Measurements from ENCODE around the gene LIPE. TPM values are rescaled to one million over a fixed set of nuclear protein-coding genes. Genes with fewer than 3 reads are reported as not detected.

LIPE gene
- total RNA-seq, 1 experiment from 2014 or later, result 21.7 TPM

DNA sequence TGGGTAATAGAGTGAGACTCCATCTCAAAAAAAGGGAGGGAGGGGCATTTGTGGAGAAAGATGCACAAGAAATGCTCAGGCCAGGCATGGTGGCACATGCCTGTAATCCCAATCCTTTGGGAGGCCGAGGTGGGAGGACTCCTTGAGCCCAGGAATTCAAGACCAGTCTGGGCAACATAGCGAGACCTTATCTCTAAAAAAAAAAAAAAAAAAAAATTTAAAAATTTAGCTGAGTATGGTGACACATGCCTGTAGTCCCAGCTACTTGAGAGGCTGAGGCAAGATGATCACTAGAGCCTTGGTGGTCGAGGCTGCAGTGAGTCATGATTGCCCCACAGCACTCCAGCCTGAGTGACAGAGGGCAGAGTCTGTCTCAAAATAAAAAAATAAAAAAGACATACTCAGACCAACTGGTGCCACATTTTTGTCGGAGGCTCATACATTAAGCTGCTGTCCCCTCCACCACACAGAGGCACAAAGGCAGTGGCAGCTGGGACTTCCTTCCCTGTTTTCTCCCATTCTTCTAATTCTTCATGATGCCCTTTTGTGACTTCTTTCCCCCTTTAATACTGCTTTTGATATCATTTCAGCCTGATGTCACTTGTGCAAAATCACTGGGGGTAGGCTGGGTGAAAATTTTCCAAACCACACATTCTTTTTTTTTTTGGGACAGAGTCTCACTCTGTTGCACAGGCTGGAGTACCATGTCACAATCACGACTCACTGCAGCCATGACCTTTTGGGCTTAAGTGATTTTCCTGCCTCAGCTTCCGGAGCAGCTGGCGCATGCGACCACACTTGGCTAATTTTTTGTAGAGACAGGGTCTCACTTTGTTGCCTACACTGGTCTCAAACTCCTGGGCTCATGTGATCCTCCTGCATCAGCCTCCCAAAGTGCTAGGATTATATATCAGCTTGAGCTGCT is 42.4 kb upstream of the LIPE start:
- intact Hi-C loops (cut with micrococcal nuclease; ENCODE audit: unreplicated experiment), result loop anchor here (2.0 kb wide), 1 partner anchor 17 kb away; no protein-coding TSS in a partner anchor
- no peaks in the 10 kb centered on the region for H3K27me3 ChIP-seq (replicated peaks; ENCODE audit: control insufficient read depth, insufficient read depth, low read length)
- H3K36me3 ChIP-seq (ENCODE audit: control insufficient read depth, insufficient read depth, low read length), result no peaks in the 10 kb centered on the region
- Mint-ChIP-seq H3K9me3 (ENCODE audit: unreplicated experiment) (no peaks in the 10 kb centered on the region), H3K4me1 (ENCODE audit: low read depth, unreplicated experiment) (peaks cover 17% of the 10 kb centered on the region), H3K27me3 (ENCODE audit: insufficient read depth, unreplicated experiment) (no peaks in the 10 kb centered on the region), H3K4me3 (ENCODE audit: unreplicated experiment) (no peak overlapping the region), H3K36me3 (ENCODE audit: insufficient read depth, unreplicated experiment) (no peaks in the 10 kb centered on the region), H3K27ac (ENCODE audit: unreplicated experiment) (no peak overlapping the region)
- TF ChIP-seq CTCF (IDR thresholded peaks at IDR 0.05; ENCODE audit: insufficient read depth in 1 of 2, low read depth in 1 of 2, low read length in 1 of 2, severe bottlenecking in 1 of 2, unreplicated experiment in 1 of 2), result no peak
- no peak overlapping the region for H3K4me3 ChIP-seq (ENCODE audit: low read depth, low read length)
- no peak for DNase-seq
- BruUV-seq (replicated peaks), result no TSS peak
- H3K4me1 ChIP-seq, result no peaks in the 10 kb centered on the region
- no peaks in the 10 kb centered on the region for H3K9me3 ChIP-seq
- ChIA-PET CTCF (interaction anchor here (0.7 kb wide), 1 partner anchor 28 kb away, joined by 3 read pairs; no protein-coding TSS in a partner anchor), POLR2A (interaction anchor here (0.6 kb wide), 1 partner anchor 49 kb away, joined by 6 read pairs; no protein-coding TSS in a partner anchor)

DNA sequence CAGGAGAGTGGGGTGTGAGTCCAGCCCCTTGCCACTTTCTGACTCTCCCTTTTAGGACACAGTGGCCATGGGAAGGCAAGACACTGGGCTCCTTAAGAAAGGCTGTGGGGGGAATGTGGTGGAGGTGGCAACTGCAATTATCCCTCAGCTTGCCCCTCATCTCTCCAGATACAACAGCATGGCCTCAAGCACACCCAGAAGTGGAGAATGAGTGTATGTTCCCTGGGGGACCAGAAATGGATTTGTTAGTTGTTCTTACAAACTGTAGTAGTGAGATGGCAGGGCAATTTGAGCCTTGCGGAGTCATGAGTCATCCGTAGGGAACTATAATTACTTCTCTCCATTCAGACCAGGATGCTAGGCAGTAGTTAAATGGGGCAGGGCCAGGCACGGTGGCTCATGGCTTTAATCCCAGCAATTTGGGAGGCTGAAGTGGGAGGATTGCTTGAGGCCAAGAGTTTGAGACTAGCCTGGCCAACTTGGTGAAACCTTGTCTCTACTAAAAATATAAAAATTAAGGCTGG is 41.1 kb upstream of the LIPE start:
- Histone ChIP-seq H3K9me3 (no peaks in the 10 kb centered on the region), H3K4me1 (no peaks in the 10 kb centered on the region), H3K4me3 (ENCODE audit: low read depth, low read length) (no peak overlapping the region), H3K36me3 (ENCODE audit: control insufficient read depth, insufficient read depth, low read length) (no peaks in the 10 kb centered on the region), H3K27me3 (replicated peaks; ENCODE audit: control insufficient read depth, insufficient read depth, low read length) (no peaks in the 10 kb centered on the region)
- no peaks in the 10 kb centered on the region for H3K36me3 Mint-ChIP-seq (ENCODE audit: insufficient read depth, unreplicated experiment)
- POLR2A ChIA-PET, result no interaction called here
- peak overlapping the region; percentile 37 for H3K27ac Mint-ChIP-seq (ENCODE audit: unreplicated experiment)
- CTCF ChIA-PET, result interaction anchor here (0.6 to 0.7 kb wide), 2 partner anchors 485 to 673 kb away, joined by 5 to 6 read pairs; no protein-coding TSS in a partner anchor
- H3K27me3 Mint-ChIP-seq (ENCODE audit: insufficient read depth, unreplicated experiment), result no peaks in the 10 kb centered on the region
- DNase-seq, result peak in 1 of 2 experiments; percentile 43
- intact Hi-C loops (cut with micrococcal nuclease; ENCODE audit: unreplicated experiment), result no loop called here
- no peaks in the 10 kb centered on the region for H3K9me3 Mint-ChIP-seq (ENCODE audit: unreplicated experiment)
- H3K4me3 Mint-ChIP-seq (ENCODE audit: unreplicated experiment), result no peak overlapping the region
- BruUV-seq (replicated peaks), result no TSS peak
- no peak for TF ChIP-seq CTCF (IDR thresholded peaks at IDR 0.05; ENCODE audit: insufficient read depth in 1 of 2, low read depth in 1 of 2, low read length in 1 of 2, severe bottlenecking in 1 of 2, unreplicated experiment in 1 of 2)
- peaks cover 17% of the 10 kb centered on the region for H3K4me1 Mint-ChIP-seq (ENCODE audit: low read depth, unreplicated experiment)

DNA sequence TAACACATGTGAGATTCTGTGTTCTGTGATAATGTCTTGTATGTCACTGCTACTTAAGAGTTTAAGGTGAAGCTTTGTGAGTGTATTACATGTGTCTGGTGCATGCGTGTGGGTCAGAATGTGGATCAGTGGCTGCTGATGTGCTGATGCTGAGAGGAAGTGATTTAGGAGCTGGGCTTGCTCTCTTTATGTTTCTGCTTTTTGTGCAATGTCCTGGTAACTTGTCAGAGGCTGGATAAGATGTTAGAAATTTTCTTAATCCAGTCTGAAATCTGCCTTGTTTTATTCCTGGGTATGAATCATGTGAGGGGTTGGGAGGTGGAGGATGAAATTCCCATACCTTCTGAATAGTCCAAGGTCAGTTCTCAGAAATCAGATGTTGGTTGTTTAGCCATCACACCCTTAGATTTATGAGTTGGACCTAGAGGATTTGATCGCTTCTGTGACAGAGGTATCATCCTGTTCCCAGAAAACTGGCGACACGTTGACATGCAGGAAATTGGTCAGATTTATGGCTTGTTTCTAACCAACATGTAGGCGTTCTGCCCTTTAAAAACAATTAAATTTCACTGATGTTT is 40.1 kb upstream of the LIPE start:
- no peaks in the 10 kb centered on the region for H3K36me3 Mint-ChIP-seq (ENCODE audit: insufficient read depth, unreplicated experiment)
- peaks cover 17% of the 10 kb centered on the region for H3K4me1 Mint-ChIP-seq (ENCODE audit: low read depth, unreplicated experiment)
- CTCF ChIA-PET, result interaction anchor here (0.6 to 1.0 kb wide), 4 partner anchors 21 to 484 kb away, joined by 3 to 6 read pairs (median 4); no protein-coding TSS in a partner anchor
- Histone ChIP-seq H3K27me3 (replicated peaks; ENCODE audit: control insufficient read depth, insufficient read depth, low read length) (no peaks in the 10 kb centered on the region), H3K36me3 (ENCODE audit: control insufficient read depth, insufficient read depth, low read length) (no peaks in the 10 kb centered on the region), H3K4me1 (no peaks in the 10 kb centered on the region), H3K9me3 (no peaks in the 10 kb centered on the region), H3K4me3 (ENCODE audit: low read depth, low read length) (no peak overlapping the region)
- intact Hi-C loops (cut with micrococcal nuclease; ENCODE audit: unreplicated experiment), result no loop called here
- no peak overlapping the region for H3K27ac Mint-ChIP-seq (ENCODE audit: unreplicated experiment)
- BruUV-seq (replicated peaks), result no TSS peak
- no peaks in the 10 kb centered on the region for H3K9me3 Mint-ChIP-seq (ENCODE audit: unreplicated experiment)
- POLR2A ChIA-PET, result no interaction called here
- TF ChIP-seq CTCF (IDR thresholded peaks at IDR 0.05; ENCODE audit: insufficient read depth in 1 of 2, low read depth in 1 of 2, low read length in 1 of 2, severe bottlenecking in 1 of 2, unreplicated experiment in 1 of 2), result no peak
- DNase-seq, result no peak
- no peaks in the 10 kb centered on the region for H3K27me3 Mint-ChIP-seq (ENCODE audit: insufficient read depth, unreplicated experiment)
- no peak overlapping the region for H3K4me3 Mint-ChIP-seq (ENCODE audit: unreplicated experiment)
